ENCODE data around the gene ABCC10.

- TF ChIP-seq, protein P1, sequence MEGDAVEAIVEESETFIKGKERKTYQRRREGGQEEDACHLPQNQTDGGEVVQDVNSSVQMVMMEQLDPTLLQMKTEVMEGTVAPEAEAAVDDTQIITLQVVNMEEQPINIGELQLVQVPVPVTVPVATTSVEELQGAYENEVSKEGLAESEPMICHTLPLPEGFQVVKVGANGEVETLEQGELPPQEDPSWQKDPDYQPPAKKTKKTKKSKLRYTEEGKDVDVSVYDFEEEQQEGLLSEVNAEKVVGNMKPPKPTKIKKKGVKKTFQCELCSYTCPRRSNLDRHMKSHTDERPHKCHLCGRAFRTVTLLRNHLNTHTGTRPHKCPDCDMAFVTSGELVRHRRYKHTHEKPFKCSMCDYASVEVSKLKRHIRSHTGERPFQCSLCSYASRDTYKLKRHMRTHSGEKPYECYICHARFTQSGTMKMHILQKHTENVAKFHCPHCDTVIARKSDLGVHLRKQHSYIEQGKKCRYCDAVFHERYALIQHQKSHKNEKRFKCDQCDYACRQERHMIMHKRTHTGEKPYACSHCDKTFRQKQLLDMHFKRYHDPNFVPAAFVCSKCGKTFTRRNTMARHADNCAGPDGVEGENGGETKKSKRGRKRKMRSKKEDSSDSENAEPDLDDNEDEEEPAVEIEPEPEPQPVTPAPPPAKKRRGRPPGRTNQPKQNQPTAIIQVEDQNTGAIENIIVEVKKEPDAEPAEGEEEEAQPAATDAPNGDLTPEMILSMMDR (IDR thresholded peaks at IDR 0.05) = no peak
- no peak for TF ChIP-seq POLR2A (IDR thresholded peaks at IDR 0.05)
Observed at GRCh38 chr6:43481591-43482236, 54.4 kb downstream of the ABCC10 start.

All from esophagus squamous epithelium (tissue), 4 donors.